ENCODE data around the gene ITGA11. TPM values are rescaled to one million over a fixed set of nuclear protein-coding genes. Genes with fewer than 3 reads are reported as not detected.

Gene ITGA11
- total RNA-seq, 1 donor from 2014 or later: 3.1 TPM

- H3K36me3 Mint-ChIP-seq (ENCODE audit: low read depth): peaks cover 6% of the 10 kb centered on the region
- DNase-seq: no peak
- peaks cover 29% of the 10 kb centered on the region for H3K4me1 Mint-ChIP-seq
- H3K4me3 Mint-ChIP-seq: no peak overlapping the region
- H3K9me3 Mint-ChIP-seq: no peaks in the 10 kb centered on the region
- H3K27me3 Mint-ChIP-seq: no peaks in the 10 kb centered on the region
- intact Hi-C loops (cut with micrococcal nuclease): loop anchor here (10.0 kb wide), 1 partner anchor 374 kb away; no protein-coding TSS in a partner anchor
- no peak overlapping the region for H3K27ac Mint-ChIP-seq
Measured at GRCh38 chr15:68301301-68301700, 130.7 kb downstream of the ITGA11 start.

DNA sequence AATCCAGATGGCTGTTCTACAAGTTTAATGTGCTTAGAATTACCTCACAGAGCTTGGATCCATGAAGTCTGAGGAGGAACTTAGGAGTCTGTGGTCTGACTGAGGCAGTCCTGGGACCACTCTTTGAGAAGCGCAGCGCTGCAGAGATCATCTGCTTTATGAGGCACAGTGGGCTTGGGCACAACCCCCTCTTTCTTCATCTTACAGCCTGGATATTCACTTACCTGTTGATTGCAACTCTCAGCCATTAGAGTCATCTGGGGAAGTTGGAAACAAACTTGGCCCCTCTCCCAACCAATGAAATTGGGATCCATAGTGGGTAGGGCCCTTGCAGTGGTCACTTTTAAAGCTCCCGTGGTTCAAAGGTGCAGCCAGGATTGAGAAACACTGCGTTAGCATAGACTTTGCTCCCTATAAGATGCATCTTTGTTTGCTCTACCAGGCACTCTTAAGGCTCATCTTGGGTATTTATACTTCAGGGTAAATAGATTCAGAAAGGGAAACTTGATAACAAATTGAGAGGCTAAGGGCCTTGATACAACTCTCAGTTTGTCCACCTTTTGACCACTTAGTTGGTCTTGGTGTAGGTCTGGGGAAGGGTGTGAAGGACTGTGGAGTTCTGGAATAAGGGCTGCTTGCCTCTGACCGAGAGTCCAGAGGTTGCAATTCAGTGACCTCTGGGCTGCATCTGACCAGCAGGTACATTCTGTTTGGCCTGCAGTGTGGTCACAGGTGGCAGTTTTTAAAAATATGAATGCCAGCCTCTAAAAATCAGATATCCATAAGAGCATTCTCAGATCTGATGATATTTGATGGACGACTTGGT lies 131.6 kb downstream of the ITGA11 start:
- Mint-ChIP-seq H3K9me3 (no peaks in the 10 kb centered on the region), H3K27ac (no peak overlapping the region), H3K36me3 (ENCODE audit: low read depth) (peaks cover 6% of the 10 kb centered on the region), H3K4me1 (peaks cover 26% of the 10 kb centered on the region), H3K27me3 (no peaks in the 10 kb centered on the region), H3K4me3 (no peak overlapping the region)
- intact Hi-C loops (cut with micrococcal nuclease): loop anchor here (10.0 kb wide), 1 partner anchor 374 kb away; no protein-coding TSS in a partner anchor
- DNase-seq: no peak

- Mint-ChIP-seq H3K36me3 (ENCODE audit: low read depth) (peaks cover 9% of the 10 kb centered on the region), H3K4me3 (peak overlapping the region; percentile 81), H3K9me3 (no peaks in the 10 kb centered on the region), H3K27me3 (no peaks in the 10 kb centered on the region), H3K27ac (peak overlapping the region; percentile 78), H3K4me1 (peaks cover 23% of the 10 kb centered on the region)
- intact Hi-C loops (cut with micrococcal nuclease): loop anchor here (1.0 kb wide), 1 partner anchor 21 kb away; no protein-coding TSS in a partner anchor
- no peak for DNase-seq
Measured at GRCh38 chr15:68299436-68299835, 132.5 kb downstream of the ITGA11 start.

DNA sequence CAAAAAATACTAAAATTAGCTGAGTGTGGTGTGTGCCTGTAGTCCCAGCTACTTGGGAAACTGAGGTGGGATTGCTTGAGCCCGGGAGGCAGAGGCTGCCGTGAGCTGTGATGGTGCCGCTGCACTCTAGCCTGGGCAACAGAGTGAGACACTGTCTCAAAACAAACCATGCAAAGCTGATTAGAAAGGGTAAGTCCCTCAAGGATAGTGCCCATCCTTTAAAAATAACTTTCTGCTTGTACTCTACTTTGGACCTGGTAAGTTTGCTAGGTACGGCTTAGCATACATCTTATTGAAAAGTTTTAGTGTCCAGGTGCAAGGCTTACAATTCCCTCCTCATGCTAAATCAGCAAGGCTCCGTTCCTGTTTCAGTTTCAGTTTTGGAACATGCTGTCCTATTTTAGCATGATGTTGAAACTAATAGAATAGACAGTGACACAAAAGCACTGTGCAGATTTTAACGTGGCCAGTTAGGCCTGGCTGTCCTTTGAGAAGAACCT lies 133.0 kb downstream of the ITGA11 start:
- intact Hi-C loops (cut with micrococcal nuclease): loop anchor here (1.0 kb wide), 1 partner anchor 21 kb away; no protein-coding TSS in a partner anchor
- H3K4me3 Mint-ChIP-seq: peak overlapping the region; percentile 81
- H3K9me3 Mint-ChIP-seq: no peaks in the 10 kb centered on the region
- H3K4me1 Mint-ChIP-seq: peaks cover 20% of the 10 kb centered on the region
- peaks cover 9% of the 10 kb centered on the region for H3K36me3 Mint-ChIP-seq (ENCODE audit: low read depth)
- DNase-seq: peak; percentile 82
- H3K27ac Mint-ChIP-seq: peak overlapping the region; percentile 78
- H3K27me3 Mint-ChIP-seq: no peaks in the 10 kb centered on the region

- DNase-seq: no peak
- peak overlapping the region; percentile 78 for H3K27ac Mint-ChIP-seq
- peaks cover 12% of the 10 kb centered on the region for H3K36me3 Mint-ChIP-seq (ENCODE audit: low read depth)
- peak overlapping the region; percentile 81 for H3K4me3 Mint-ChIP-seq
- intact Hi-C loops (cut with micrococcal nuclease): no loop called here
- H3K9me3 Mint-ChIP-seq: no peaks in the 10 kb centered on the region
- H3K4me1 Mint-ChIP-seq: peaks cover 20% of the 10 kb centered on the region
- no peaks in the 10 kb centered on the region for H3K27me3 Mint-ChIP-seq
Measured at GRCh38 chr15:68298336-68298735, 133.6 kb downstream of the ITGA11 start.

- no peak overlapping the region for H3K4me3 Mint-ChIP-seq
- H3K27ac Mint-ChIP-seq: no peak overlapping the region
- peaks cover 27% of the 10 kb centered on the region for H3K4me1 Mint-ChIP-seq
Measured at GRCh38 chr15:68295014-68295805, 136.8 kb downstream of the ITGA11 start.

DNA sequence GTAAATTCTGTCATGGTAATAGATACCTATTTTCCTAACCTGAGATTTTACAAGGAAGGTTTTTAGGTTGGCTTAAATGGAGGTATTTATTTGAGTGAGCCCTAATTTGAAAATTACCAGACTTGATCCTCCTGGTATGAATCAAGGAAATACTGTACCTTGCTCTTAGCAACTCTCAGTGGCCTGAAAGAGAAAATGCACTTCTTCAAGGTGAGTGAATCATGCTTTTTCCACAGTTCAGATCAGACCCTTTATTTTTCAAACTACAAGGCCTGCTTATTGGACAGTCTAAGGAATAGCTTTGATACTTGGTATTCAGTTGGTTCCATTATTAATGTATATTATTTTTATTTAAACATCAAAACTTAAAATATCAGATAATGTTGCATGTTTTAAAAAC lies 139.0 kb downstream of the ITGA11 start:
- peaks cover 25% of the 10 kb centered on the region for H3K4me1 Mint-ChIP-seq
- H3K27ac Mint-ChIP-seq: no peak overlapping the region
- no peaks in the 10 kb centered on the region for H3K9me3 Mint-ChIP-seq
- no peaks in the 10 kb centered on the region for H3K27me3 Mint-ChIP-seq
- H3K36me3 Mint-ChIP-seq (ENCODE audit: low read depth): peaks cover 35% of the 10 kb centered on the region
- no peak overlapping the region for H3K4me3 Mint-ChIP-seq
- intact Hi-C loops (cut with micrococcal nuclease): no loop called here
- no peak for DNase-seq

More at GRCh38 chr15:68295014-68295805, 136.8 kb downstream of the ITGA11 start:
- H3K9me3 Mint-ChIP-seq: no peaks in the 10 kb centered on the region
- no peaks in the 10 kb centered on the region for H3K27me3 Mint-ChIP-seq
- intact Hi-C loops (cut with micrococcal nuclease): no loop called here
- H3K36me3 Mint-ChIP-seq (ENCODE audit: low read depth): peaks cover 28% of the 10 kb centered on the region
- no peak for DNase-seq

DNA sequence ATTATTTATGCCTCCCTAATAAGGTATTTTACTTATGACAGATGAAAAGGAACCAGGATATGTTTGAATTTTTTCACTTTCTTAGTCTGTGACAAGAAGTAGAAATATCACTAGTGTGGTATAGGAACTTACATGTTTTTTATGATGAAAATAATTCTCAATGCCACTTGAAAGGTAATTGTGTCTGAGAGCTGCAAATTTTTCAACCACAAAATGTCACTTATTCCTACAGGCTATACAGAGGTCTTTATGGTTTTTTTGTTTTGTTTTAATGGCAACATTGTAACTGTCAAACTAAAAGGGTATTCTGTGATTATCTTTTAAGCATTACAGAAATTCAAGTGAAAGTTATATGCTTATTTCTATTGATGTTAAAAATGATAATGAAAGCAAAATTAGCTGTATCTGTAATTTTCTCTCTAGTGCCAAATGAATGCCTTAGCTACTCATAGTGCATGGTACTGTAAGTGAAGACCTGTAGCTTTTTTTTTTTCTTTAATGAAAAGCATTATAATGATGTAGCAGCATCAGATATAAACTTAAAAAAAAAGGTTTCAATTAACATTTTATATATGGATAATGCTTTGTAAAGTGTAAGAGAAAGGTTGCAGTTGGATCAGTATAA lies 139.7 kb downstream of the ITGA11 start:
- Mint-ChIP-seq H3K4me1 (peaks cover 26% of the 10 kb centered on the region), H3K27ac (no peak overlapping the region), H3K36me3 (ENCODE audit: low read depth) (peaks cover 32% of the 10 kb centered on the region), H3K27me3 (no peaks in the 10 kb centered on the region), H3K4me3 (no peak overlapping the region), H3K9me3 (no peaks in the 10 kb centered on the region)
- intact Hi-C loops (cut with micrococcal nuclease): no loop called here
- no peak for DNase-seq

DNA sequence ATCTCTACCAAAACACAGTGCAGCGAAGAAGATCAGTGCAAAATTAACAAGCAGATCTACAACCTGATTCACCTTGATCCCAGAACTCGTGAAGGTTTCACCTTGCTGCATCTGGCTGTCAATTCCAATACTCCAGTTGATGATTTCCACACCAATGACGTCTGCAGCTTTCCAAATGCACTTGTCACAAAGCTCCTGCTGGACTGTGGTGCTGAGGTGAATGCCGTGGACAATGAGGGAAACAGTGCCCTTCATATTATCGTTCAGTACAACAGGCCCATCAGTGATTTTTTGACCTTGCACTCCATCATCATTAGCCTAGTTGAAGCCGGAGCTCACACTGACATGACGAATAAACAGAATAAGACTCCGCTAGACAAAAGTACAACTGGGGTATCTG lies 141.2 kb downstream of the ITGA11 start:
- peaks cover 33% of the 10 kb centered on the region for H3K4me1 Mint-ChIP-seq
- no peaks in the 10 kb centered on the region for H3K9me3 Mint-ChIP-seq
- intact Hi-C loops (cut with micrococcal nuclease): no loop called here
- H3K27ac Mint-ChIP-seq: no peak overlapping the region
- peak; percentile 41 for DNase-seq
- H3K4me3 Mint-ChIP-seq: no peak overlapping the region
- peaks cover 36% of the 10 kb centered on the region for H3K36me3 Mint-ChIP-seq (ENCODE audit: low read depth)
- no peaks in the 10 kb centered on the region for H3K27me3 Mint-ChIP-seq

DNA sequence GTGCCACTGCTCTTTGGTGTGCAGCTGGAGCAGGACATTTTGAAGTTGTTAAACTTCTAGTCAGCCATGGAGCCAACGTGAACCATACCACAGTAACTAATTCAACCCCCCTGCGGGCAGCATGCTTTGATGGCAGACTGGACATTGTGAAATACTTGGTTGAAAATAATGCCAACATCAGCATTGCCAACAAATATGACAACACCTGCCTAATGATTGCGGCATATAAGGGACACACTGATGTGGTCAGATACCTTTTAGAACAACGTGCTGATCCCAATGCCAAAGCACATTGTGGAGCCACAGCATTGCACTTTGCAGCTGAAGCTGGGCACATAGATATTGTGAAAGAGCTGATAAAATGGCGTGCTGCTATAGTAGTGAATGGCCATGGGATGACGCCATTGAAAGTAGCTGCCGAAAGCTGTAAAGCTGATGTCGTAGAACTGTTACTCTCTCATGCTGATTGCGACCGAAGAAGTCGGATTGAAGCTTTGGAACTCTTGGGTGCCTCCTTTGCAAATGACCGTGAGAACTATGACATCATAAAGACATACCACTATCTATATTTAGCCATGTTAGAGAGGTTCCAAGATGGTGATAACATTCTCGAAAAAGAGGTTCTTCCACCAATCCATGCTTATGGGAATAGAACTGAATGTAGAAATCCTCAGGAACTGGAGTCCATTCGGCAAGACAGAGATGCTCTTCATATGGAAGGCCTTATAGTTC lies 142.2 kb downstream of the ITGA11 start:
- no peaks in the 10 kb centered on the region for H3K27me3 Mint-ChIP-seq
- H3K9me3 Mint-ChIP-seq: no peaks in the 10 kb centered on the region
- H3K4me3 Mint-ChIP-seq: no peak overlapping the region
- peaks cover 37% of the 10 kb centered on the region for H3K4me1 Mint-ChIP-seq
- H3K27ac Mint-ChIP-seq: no peak overlapping the region
- intact Hi-C loops (cut with micrococcal nuclease): no loop called here
- peaks cover 42% of the 10 kb centered on the region for H3K36me3 Mint-ChIP-seq (ENCODE audit: low read depth)
- peak; percentile 51 for DNase-seq

GRCh38 chr15:68289057-68289456 lies 142.9 kb downstream of the ITGA11 start:
- peak; percentile 45 for DNase-seq
- H3K4me1 Mint-ChIP-seq: peaks cover 40% of the 10 kb centered on the region
- peak overlapping the region; percentile 26 for H3K27ac Mint-ChIP-seq
- H3K9me3 Mint-ChIP-seq: no peaks in the 10 kb centered on the region
- H3K27me3 Mint-ChIP-seq: no peaks in the 10 kb centered on the region
- intact Hi-C loops (cut with micrococcal nuclease): no loop called here
- no peak overlapping the region for H3K4me3 Mint-ChIP-seq
- peaks cover 46% of the 10 kb centered on the region for H3K36me3 Mint-ChIP-seq (ENCODE audit: low read depth)

GRCh38 chr15:68286256-68286655 lies 145.7 kb downstream of the ITGA11 start:
- Mint-ChIP-seq H3K4me1 (peaks cover 39% of the 10 kb centered on the region), H3K27ac (peak overlapping the region; percentile 48), H3K4me3 (no peak overlapping the region), H3K27me3 (no peaks in the 10 kb centered on the region), H3K9me3 (no peaks in the 10 kb centered on the region), H3K36me3 (ENCODE audit: low read depth) (peaks cover 43% of the 10 kb centered on the region)
- DNase-seq: no peak
- intact Hi-C loops (cut with micrococcal nuclease): no loop called here

Measured in activated CD4-positive, alpha-beta T cell treated with anti-CD3 and anti-CD28 coated beads, Interleukin-2, amount 10 ng/mL, durations not matched to agents 24 days and 14 days (primary cell).